PC-9 (cell line): ENCODE measurements around the gene PCNX3. TPM values are rescaled to one million over a fixed set of nuclear protein-coding genes. Genes with fewer than 3 reads are reported as not detected.
A peak's percentile ranks its signal among the peaks of the same experiment; 100 is the strongest.

Source experiments
- BruUV-seq: library from RNA; stranded (reverse); fragments of 400-500 nt; replicated peaks from 2 replicates; lab custom pipeline; 2021; lab: Mats Ljungman, UMichigan
- CTCF ChIA-PET: fragments of 300-600 bp; sonication (Branson Sonifier 250); formaldehyde crosslinking; loops from one replicate; lab custom pipeline; 2022; ENCODE audit warnings: antibody characterized with exemption; lab: Charles Lee
- POLR2A ChIA-PET: fragments of 300-600 bp; sonication (Branson Sonifier 250); formaldehyde crosslinking; loops from one replicate; lab custom pipeline; 2022; ENCODE audit warnings: antibody characterized with exemption; ENCODE audit not compliant: unreplicated experiment; lab: Charles Lee
- DNase-seq, 2 experiments: peaks; one replicate each; pipeline versions ENCODE4 v3.0.0 to v3.0.0-alpha.2; 2015 to 2022; ENCODE audit warnings: mixed read lengths in 1 of 2
- H2AFZ ChIP-seq: fragments of 200-600 bp; sonication (generic); 2 replicates; pipeline ENCODE4 v1.8.1; 2017; ENCODE audit warnings: antibody characterized with exemption
- H3F3A ChIP-seq: fragments of 200-600 bp; sonication (generic); 2 replicates; pipeline ENCODE4 v1.8.1; 2017; ENCODE audit warnings: antibody characterized with exemption, mild to moderate bottlenecking, low read depth; ENCODE audit not compliant: insufficient read depth
- H3K27ac ChIP-seq: fragments of 200-600 bp; sonication (generic); 2 replicates; pipeline ENCODE4 v1.6.1; 2016; ENCODE audit warnings: mixed run types
- H3K27me3 ChIP-seq: fragments of 200-600 bp; sonication (generic); 2 replicates; pipeline ENCODE4 v1.6.1; 2016; ENCODE audit warnings: low read depth, mixed run types; ENCODE audit not compliant: insufficient read depth
- H3K36me3 ChIP-seq: fragments of 200-600 bp; sonication (generic); 2 replicates; pipeline ENCODE4 v1.6.1; 2016; ENCODE audit warnings: low read depth, mixed run types
- H3K4me1 ChIP-seq: fragments of 200-600 bp; sonication (generic); replicated peaks from 2 replicates; pipeline ENCODE4 v1.6.1; 2016; ENCODE audit warnings: mixed run types; ENCODE audit not compliant: insufficient read depth
- H3K4me2 ChIP-seq: fragments of 200-600 bp; sonication (generic); 2 replicates; pipeline ENCODE4 v1.6.1; 2017; ENCODE audit warnings: mixed run types
- H3K4me3 ChIP-seq: fragments of 200-600 bp; sonication (generic); 2 replicates; pipeline ENCODE4 v1.6.1; 2016; ENCODE audit warnings: mixed run types
- H3K79me2 ChIP-seq: fragments of 200-600 bp; sonication (generic); 2 replicates; pipeline ENCODE4 v1.6.1; 2017; ENCODE audit warnings: low read depth, mixed run types
- H3K9me2 ChIP-seq: fragments of 200-600 bp; sonication (generic); 2 replicates; pipeline ENCODE4 v1.8.1; 2017; ENCODE audit warnings: mild to moderate bottlenecking; ENCODE audit not compliant: insufficient read depth
- H3K9me3 ChIP-seq: fragments of 200-600 bp; sonication (generic); 2 replicates; pipeline ENCODE4 v1.8.1; 2016; ENCODE audit warnings: low read depth; ENCODE audit not compliant: insufficient read depth
- H4K20me1 ChIP-seq: fragments of 200-600 bp; sonication (generic); 2 replicates; pipeline ENCODE4 v1.8.1; 2017; ENCODE audit not compliant: insufficient read depth
- CTCF ChIP-seq: fragments of 200-600 bp; sonication (generic); conservative IDR thresholded peaks from 2 replicates; pipeline ENCODE4 v1.6.1; 2017; ENCODE audit warnings: mixed run types, antibody characterized with exemption, mild to moderate bottlenecking, moderate library complexity
- EZH2 ChIP-seq: fragments of 200-600 bp; sonication (generic); IDR thresholded peaks from 2 replicates; pipeline ENCODE4 v1.8.0; 2017; ENCODE audit warnings: antibody characterized with exemption, low read depth
- intact Hi-C: fragments of 100-400 bp; cut with micrococcal nuclease; formaldehyde crosslinking; loops from one replicate; pipeline ENCODE4 v1.10.0; 2022; ENCODE audit not compliant: unreplicated experiment
- total RNA-seq: library from RNA; stranded (reverse); gene quantifications from 2 replicates; pipeline ENCODE4 v1.2.3, GENCODE V29; 2021

The PCNX3 gene
- total RNA-seq, 1 experiment from 2014 or later: 76.9 TPM

- intact Hi-C loops: loop anchor here (2.0 to 5.0 kb wide), 3 partner anchors 13 to 247 kb away; partner anchors contain the start of gene FIBP
- no peak for TF ChIP-seq CTCF
- TF ChIP-seq EZH2: no peak
- Histone ChIP-seq H3K27me3 (no peaks in the 10 kb centered on the region), H3K9me2 (no peaks in the 10 kb centered on the region), H3K4me1 (peaks cover 17% of the 10 kb centered on the region), H3K9me3 (no peaks in the 10 kb centered on the region), H3K4me3 (no peak overlapping the region), H3K36me3 (peaks cover 14% of the 10 kb centered on the region), H3K79me2 (no peaks in the 10 kb centered on the region), H3F3A (peaks cover 44% of the 10 kb centered on the region), H3K27ac (no peak overlapping the region), H3K4me2 (no peak overlapping the region), H2AFZ (no peak overlapping the region), H4K20me1 (peaks cover 10% of the 10 kb centered on the region; the same call in 1 of the 2 replicates)
- ChIA-PET CTCF (no interaction called here), POLR2A (interaction anchor here (0.5 kb wide), 1 partner anchor 25 kb away, joined by 3 read pairs; no protein-coding TSS in a partner anchor)
- DNase-seq: peak in 1 of 2 experiments; percentile 31
- TSS peak; percentile 2 for BruUV-seq
Measured at GRCh38 chr11:65639623-65640482, 24.3 kb downstream of the PCNX3 start.

DNA sequence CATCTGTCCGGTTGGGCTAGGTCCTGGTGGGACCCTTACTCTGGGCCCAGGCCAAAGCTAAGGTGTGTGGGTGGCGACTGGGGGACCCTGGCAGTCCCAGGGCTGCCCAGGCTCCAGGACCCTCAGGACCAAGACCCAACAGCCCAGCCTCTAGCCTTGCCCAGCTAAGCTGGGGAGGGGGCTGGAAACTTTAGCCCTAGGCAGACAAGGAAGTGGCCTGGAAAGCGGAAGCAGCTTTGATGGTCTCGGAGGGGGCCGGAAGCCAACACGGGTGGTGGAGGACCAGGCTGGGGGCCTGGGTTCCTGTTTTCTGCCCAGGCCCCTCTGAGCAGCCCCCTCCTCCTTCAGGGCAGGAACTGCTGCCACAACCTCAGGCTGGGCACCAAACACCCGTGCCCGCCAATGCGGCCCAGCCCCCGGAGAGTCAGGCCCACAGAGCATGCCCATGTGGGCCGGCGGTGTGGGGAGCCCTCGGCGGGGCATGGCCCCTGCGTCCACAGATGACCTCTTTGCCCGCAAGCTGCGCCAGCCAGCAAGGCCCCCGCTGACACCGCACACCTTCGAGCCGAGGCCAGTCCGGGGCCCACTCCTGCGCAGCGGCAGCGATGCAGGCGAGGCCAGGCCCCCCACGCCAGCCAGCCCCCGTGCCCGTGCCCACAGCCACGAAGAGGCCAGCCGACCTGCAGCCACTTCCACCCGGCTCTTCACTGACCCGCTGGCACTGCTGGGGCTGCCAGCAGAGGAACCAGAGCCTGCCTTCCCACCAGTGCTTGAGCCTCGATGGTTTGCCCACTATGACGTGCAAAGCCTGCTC is 25.1 kb downstream of the PCNX3 start:
- peak in 1 of 2 experiments; percentile 13 for DNase-seq
- H4K20me1 ChIP-seq: peaks cover 10% of the 10 kb centered on the region; the same call in 1 of the 2 replicates
- ChIA-PET CTCF (no interaction called here), POLR2A (no interaction called here)
- BruUV-seq: no TSS peak
- H3K27me3 ChIP-seq: no peaks in the 10 kb centered on the region
- H3F3A ChIP-seq: peaks cover 39% of the 10 kb centered on the region
- no peaks in the 10 kb centered on the region for H3K9me3 ChIP-seq
- H3K9me2 ChIP-seq: no peaks in the 10 kb centered on the region
- H3K4me2 ChIP-seq: no peak overlapping the region
- H3K27ac ChIP-seq: no peak overlapping the region
- no peaks in the 10 kb centered on the region for H3K79me2 ChIP-seq
- no peak overlapping the region for H3K4me3 ChIP-seq
- TF ChIP-seq CTCF: no peak
- TF ChIP-seq EZH2: no peak
- H3K36me3 ChIP-seq: peaks cover 11% of the 10 kb centered on the region
- intact Hi-C loops: no loop called here
- peaks cover 17% of the 10 kb centered on the region for H3K4me1 ChIP-seq
- H2AFZ ChIP-seq: no peak overlapping the region

DNA sequence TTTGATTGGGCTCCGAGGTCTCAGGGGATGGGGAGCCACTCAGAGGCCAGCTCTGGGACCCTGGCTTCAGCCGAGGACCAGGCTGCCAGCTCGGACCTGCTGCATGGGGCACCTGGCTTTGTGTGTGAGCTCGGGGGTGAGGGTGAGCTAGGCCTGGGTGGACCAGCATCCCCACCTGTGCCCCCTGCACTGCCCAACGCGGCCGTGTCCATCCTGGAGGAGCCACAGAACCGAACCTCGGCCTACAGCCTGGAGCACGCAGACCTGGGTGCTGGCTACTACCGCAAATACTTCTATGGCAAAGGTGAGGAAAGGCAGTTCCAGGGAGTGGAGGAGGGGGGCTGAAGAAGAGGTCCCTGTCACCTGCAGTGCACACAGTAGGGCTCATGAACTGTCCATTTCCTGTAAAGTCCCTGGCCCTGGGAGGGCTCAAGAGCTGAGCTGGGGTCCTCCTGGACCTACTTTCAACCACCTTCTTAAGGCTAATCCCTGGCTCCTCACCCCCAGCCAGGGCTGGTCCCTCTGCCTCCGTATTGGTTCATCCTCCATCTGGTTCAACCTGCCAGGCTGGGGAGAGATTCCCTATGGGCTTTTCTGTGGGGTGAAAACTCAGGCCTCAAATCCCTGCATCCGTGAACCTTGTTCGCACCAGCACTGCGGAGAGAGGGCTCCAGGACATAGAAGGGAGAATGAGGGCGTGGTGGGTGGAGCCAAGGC is 25.9 kb downstream of the PCNX3 start:
- TF ChIP-seq EZH2 (no peak), CTCF (no peak)
- H2AFZ ChIP-seq: no peak overlapping the region
- intact Hi-C loops: no loop called here

More for the DNA sequence above, 25.9 kb downstream of the PCNX3 start:
- Histone ChIP-seq H3K4me1 (peaks cover 17% of the 10 kb centered on the region), H3K4me3 (no peak overlapping the region), H3K4me2 (no peak overlapping the region), H3K36me3 (peaks cover 3% of the 10 kb centered on the region), H3K79me2 (no peaks in the 10 kb centered on the region), H3F3A (peaks cover 31% of the 10 kb centered on the region), H3K27ac (no peak overlapping the region), H3K9me3 (no peaks in the 10 kb centered on the region), H4K20me1 (peaks cover 10% of the 10 kb centered on the region; the same call in 1 of the 2 replicates), H3K9me2 (no peaks in the 10 kb centered on the region), H3K27me3 (no peaks in the 10 kb centered on the region)
- DNase-seq: peak in 1 of 2 experiments; percentile 31
- POLR2A ChIA-PET: no interaction called here
- no TSS peak for BruUV-seq
- CTCF ChIA-PET: no interaction called here
